Measurements from ENCODE around the gene HEXIM2.

DNA sequence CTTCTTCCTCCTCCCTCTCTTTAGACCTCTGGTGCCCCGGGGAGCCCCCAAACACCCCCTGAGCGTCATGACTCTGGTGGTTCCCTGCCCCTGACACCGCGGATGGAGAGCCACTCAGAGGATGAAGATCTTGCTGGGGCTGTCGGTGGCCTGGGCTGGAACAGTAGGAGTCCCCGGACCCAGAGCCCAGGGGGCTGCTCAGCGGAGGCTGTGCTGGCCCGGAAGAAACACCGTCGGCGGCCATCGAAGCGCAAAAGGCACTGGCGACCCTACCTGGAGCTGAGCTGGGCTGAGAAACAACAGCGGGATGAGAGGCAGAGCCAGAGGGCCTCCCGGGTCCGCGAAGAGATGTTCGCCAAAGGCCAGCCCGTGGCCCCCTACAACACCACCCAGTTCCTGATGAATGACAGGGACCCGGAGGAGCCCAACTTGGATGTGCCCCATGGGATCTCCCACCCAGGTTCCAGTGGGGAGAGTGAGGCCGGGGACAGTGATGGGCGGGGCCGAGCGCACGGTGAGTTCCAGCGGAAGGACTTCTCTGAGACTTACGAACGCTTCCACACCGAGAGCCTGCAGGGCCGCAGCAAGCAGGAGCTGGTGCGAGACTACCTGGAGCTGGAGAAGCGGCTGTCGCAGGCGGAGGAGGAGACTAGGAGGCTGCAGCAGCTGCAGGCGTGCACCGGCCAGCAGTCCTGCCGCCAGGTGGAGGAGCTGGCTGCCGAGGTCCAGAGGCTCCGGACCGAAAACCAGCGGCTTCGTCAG lies 7.5 kb downstream of the HEXIM2 start:
- TF ChIP-seq POLR2AphosphoS5 (IDR thresholded peaks at IDR 0.05; ENCODE audit: low read depth, low read length) (no peak), FOXP2 (optimal IDR thresholded peaks at IDR 0.05; ENCODE audit: borderline replicate concordance, extremely low read depth, extremely low read length, insufficient read depth) (no peak)
- TF ChIP-seq, protein P1, sequence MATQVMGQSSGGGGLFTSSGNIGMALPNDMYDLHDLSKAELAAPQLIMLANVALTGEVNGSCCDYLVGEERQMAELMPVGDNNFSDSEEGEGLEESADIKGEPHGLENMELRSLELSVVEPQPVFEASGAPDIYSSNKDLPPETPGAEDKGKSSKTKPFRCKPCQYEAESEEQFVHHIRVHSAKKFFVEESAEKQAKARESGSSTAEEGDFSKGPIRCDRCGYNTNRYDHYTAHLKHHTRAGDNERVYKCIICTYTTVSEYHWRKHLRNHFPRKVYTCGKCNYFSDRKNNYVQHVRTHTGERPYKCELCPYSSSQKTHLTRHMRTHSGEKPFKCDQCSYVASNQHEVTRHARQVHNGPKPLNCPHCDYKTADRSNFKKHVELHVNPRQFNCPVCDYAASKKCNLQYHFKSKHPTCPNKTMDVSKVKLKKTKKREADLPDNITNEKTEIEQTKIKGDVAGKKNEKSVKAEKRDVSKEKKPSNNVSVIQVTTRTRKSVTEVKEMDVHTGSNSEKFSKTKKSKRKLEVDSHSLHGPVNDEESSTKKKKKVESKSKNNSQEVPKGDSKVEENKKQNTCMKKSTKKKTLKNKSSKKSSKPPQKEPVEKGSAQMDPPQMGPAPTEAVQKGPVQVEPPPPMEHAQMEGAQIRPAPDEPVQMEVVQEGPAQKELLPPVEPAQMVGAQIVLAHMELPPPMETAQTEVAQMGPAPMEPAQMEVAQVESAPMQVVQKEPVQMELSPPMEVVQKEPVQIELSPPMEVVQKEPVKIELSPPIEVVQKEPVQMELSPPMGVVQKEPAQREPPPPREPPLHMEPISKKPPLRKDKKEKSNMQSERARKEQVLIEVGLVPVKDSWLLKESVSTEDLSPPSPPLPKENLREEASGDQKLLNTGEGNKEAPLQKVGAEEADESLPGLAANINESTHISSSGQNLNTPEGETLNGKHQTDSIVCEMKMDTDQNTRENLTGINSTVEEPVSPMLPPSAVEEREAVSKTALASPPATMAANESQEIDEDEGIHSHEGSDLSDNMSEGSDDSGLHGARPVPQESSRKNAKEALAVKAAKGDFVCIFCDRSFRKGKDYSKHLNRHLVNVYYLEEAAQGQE (IDR thresholded peaks at IDR 0.05; ENCODE audit: insufficient read depth in 1 of 2, low read depth in 2 of 2, low read length in 2 of 2), result no peak
